Measurements from ENCODE around the gene B4GALT4. TPM values are rescaled to one million over a fixed set of nuclear protein-coding genes. Genes with fewer than 3 reads are reported as not detected.
"Not testable (repeated sequence)": the region's sequence is repeated elsewhere in the genome, so short reads cannot be mapped to it uniquely, and the experiment has no call there.

B4GALT4 gene
- total RNA-seq, 3 donors from 2014 or later, result 14.1 to 22.5 (median 19.3) TPM

DNA sequence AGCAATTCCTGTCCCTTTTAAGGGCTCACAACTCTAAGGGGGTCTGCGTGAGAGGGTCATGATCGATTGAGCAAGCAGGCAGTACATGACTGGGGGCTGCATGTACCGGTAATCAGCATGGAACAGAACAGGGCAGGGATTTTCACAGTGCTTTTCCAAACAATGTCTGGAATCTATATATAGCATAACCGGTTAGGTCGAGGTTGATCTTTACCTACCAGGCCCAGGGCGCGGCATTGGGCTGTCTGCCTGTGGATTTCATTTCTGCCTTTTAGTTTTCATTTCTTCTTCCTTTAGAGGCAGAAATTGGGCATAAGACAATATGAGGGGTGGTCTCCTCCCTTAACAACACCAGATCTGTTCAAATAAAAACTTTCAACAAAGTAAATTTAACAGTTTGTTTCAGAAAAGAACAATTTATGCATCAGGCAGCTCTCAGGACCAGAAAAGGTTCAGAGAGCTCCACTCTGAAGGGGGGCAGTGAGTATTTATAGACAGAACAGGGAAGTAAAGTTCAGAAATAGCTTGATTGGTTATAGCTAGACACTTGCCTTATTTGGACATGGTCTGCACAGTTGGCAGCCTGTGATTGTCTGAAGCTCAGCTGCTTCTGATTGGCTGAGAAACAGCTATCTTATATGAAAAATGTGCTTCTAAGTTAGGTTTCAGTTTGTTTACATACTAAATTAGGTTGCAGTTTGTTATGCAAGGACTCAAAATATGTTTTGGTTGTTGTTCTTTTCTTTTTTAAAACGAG, 17.2 kb upstream of the B4GALT4 start:
- H3K27ac ChIP-seq, result peak overlapping the region in 1 of 2 donors; percentile 17
- no peaks in the 10 kb centered on the region for H3K27me3 ChIP-seq
- H3K9me3 ChIP-seq, result no peaks in the 10 kb centered on the region
- H3K36me3 ChIP-seq, result no peaks in the 10 kb centered on the region
- TF ChIP-seq POLR2A (IDR thresholded peaks at IDR 0.05) (no peak), POLR2AphosphoS5 (IDR thresholded peaks at IDR 0.05) (no peak)
- TF ChIP-seq, protein P1, sequence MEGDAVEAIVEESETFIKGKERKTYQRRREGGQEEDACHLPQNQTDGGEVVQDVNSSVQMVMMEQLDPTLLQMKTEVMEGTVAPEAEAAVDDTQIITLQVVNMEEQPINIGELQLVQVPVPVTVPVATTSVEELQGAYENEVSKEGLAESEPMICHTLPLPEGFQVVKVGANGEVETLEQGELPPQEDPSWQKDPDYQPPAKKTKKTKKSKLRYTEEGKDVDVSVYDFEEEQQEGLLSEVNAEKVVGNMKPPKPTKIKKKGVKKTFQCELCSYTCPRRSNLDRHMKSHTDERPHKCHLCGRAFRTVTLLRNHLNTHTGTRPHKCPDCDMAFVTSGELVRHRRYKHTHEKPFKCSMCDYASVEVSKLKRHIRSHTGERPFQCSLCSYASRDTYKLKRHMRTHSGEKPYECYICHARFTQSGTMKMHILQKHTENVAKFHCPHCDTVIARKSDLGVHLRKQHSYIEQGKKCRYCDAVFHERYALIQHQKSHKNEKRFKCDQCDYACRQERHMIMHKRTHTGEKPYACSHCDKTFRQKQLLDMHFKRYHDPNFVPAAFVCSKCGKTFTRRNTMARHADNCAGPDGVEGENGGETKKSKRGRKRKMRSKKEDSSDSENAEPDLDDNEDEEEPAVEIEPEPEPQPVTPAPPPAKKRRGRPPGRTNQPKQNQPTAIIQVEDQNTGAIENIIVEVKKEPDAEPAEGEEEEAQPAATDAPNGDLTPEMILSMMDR (IDR thresholded peaks at IDR 0.05), result no peak
- DNase-seq (ENCODE audit: low spot score in 2 of 2), result no peak
- no peak overlapping the region for H3K4me3 ChIP-seq
- no peaks in the 10 kb centered on the region for H3K4me1 ChIP-seq
- intact Hi-C loops (cut with DNase I; ENCODE audit: low total_unique reads), result no loop called here

DNA sequence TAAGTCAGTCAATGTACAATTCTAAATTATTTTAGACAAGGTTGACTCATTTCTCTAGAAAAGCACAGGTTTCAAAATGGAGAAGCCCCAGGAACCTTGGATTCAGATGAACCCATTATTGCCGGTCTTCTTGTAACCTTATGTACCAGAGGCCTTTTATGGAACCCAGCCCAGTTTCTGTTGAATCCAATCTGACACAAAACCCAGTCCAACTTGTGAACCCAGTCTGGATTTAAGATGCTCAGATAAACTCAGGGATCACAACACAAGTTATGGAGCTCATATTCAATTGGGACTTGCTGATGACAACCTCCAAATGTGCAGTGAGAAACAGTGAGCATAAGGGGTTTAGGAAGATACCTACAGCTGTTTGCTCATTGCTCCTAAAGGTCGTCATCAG, 16.4 kb upstream of the B4GALT4 start:
- DNase-seq (ENCODE audit: low spot score in 2 of 2), result no peak
- no peak for TF ChIP-seq POLR2AphosphoS5 (IDR thresholded peaks at IDR 0.05)
- no peak for TF ChIP-seq POLR2A (IDR thresholded peaks at IDR 0.05)
- TF ChIP-seq, protein P1 (IDR thresholded peaks at IDR 0.05), result no peak
- Histone ChIP-seq H3K4me1 (no peaks in the 10 kb centered on the region), H3K27me3 (no peaks in the 10 kb centered on the region), H3K4me3 (no peak overlapping the region), H3K9me3 (no peaks in the 10 kb centered on the region), H3K36me3 (no peaks in the 10 kb centered on the region), H3K27ac (peak overlapping the region in 1 of 2 donors; percentile 17)
- intact Hi-C loops (cut with DNase I; ENCODE audit: low total_unique reads), result no loop called here

DNA sequence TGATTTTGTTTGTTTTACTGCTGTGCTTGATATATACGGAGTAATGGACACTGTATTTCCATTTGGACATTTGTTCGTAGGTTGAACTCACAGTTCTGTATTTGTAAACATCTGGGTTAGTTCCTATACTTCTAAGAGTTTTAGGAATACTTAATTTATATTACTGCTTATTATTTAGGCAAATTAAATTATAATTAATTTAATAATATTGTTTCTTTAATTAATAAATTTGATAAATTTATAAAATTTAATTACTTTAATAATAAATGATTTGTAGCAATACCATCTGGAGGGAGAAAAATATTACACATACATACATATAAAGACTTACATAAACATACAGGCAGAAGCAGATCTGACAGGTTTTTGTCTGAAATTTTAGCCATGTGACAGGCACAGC, 14.5 kb upstream of the B4GALT4 start:
- no peaks in the 10 kb centered on the region for H3K4me1 ChIP-seq
- DNase-seq (ENCODE audit: low spot score in 2 of 2), result no peak
- intact Hi-C loops (cut with DNase I; ENCODE audit: low total_unique reads), result no loop called here
- no peak overlapping the region for H3K4me3 ChIP-seq
- H3K27me3 ChIP-seq, result no peaks in the 10 kb centered on the region
- no peaks in the 10 kb centered on the region for H3K36me3 ChIP-seq
- no peaks in the 10 kb centered on the region for H3K9me3 ChIP-seq
- H3K27ac ChIP-seq, result no peak overlapping the region
- no peak for TF ChIP-seq POLR2A (IDR thresholded peaks at IDR 0.05)
- TF ChIP-seq POLR2AphosphoS5 (IDR thresholded peaks at IDR 0.05), result no peak
- TF ChIP-seq, protein P1 (IDR thresholded peaks at IDR 0.05), result no peak

DNA sequence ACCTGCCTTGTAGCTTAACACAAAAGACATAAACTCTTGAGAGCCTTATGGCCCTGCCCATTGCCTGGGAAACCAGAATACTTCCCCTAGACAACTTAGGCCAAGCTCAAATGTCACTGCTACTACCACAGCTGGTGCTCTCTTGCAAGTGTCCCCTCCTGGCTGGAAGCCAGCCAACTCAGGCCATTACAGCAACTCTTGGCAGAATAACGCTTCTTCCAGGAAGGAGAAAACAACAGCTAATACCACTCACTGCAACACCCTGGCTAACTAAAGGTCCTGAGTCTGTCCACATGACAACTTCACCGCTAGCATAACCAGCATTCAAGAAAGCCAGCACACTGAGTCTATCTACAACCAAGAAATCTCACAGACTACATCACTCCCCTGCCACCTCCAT, 5.1 kb upstream of the B4GALT4 start:
- H3K27ac ChIP-seq, result no peak overlapping the region
- intact Hi-C loops (cut with DNase I; ENCODE audit: low total_unique reads), result no loop called here
- H3K27me3 ChIP-seq, result no peaks in the 10 kb centered on the region
- TF ChIP-seq, protein P1 (IDR thresholded peaks at IDR 0.05), result no peak
- TF ChIP-seq POLR2A (IDR thresholded peaks at IDR 0.05), result no peak
- no peaks in the 10 kb centered on the region for H3K4me1 ChIP-seq
- no peak overlapping the region for H3K4me3 ChIP-seq
- H3K9me3 ChIP-seq, result peaks cover 0 to 14% of the 10 kb centered on the region in 2 donors
- DNase-seq (ENCODE audit: low spot score in 2 of 2), result no peak
- H3K36me3 ChIP-seq, result no peaks in the 10 kb centered on the region

DNA sequence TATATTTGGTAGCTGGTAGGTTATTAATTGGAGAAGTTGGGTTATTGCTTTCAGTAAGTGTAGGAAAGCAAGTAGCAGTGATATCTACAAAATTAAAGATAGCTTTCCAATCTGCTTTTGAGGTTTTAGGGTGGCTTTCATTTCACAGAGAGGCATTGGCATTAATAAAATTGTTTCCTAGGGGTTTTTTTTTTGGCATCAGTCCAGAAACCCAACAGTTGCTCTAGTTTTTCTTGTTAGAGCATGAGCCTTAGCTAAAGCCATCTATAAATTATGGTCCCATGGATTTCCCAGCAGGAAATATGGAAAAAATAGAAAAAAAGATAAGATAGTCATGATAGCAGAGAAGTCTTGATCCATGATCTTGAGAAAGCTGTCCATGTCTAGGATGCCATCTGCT, 3.0 kb upstream of the B4GALT4 start:
- H3K36me3 ChIP-seq, result no peaks in the 10 kb centered on the region
- no peak overlapping the region for H3K4me3 ChIP-seq
- no peaks in the 10 kb centered on the region for H3K4me1 ChIP-seq
- no peak for DNase-seq (ENCODE audit: low spot score in 2 of 2)
- no peak overlapping the region for H3K27ac ChIP-seq
- no peaks in the 10 kb centered on the region for H3K27me3 ChIP-seq
- no peak for TF ChIP-seq POLR2AphosphoS5 (IDR thresholded peaks at IDR 0.05)
- TF ChIP-seq, protein P1 (IDR thresholded peaks at IDR 0.05), result no peak
- no peak for TF ChIP-seq POLR2A (IDR thresholded peaks at IDR 0.05)
- H3K9me3 ChIP-seq, result peaks cover 0 to 11% of the 10 kb centered on the region in 2 donors
- intact Hi-C loops (cut with DNase I; ENCODE audit: low total_unique reads), result no loop called here

DNA sequence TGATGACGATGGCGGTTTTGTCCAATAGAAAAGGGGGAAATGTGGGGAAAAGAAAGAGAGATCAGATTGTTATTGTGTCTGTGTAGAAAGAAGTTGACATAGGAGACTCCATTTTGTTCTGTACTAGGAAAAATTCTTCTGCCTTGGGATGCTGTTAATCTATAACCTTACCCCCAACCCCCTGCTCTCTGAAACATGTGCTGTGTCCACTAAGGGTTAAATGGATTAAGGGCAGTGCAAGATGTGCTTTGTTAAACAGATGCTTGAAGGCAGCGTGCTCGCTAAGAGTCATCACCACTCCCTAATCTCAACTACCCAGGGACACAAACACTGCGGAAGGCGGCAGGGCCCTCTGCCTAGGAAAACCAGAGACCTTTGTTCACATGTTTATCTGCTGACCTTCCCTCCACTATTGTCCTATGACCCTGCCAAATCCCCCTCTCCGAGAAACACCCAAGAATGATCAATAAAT, 2.4 kb upstream of the B4GALT4 start:
- DNase-seq (ENCODE audit: low spot score in 2 of 2); H3K9me3 ChIP-seq; intact Hi-C loops (cut with DNase I; ENCODE audit: low total_unique reads); H3K27ac ChIP-seq; H3K36me3 ChIP-seq; H3K4me1 ChIP-seq; H3K27me3 ChIP-seq; H3K4me3 ChIP-seq: not testable (repeated sequence)

DNA sequence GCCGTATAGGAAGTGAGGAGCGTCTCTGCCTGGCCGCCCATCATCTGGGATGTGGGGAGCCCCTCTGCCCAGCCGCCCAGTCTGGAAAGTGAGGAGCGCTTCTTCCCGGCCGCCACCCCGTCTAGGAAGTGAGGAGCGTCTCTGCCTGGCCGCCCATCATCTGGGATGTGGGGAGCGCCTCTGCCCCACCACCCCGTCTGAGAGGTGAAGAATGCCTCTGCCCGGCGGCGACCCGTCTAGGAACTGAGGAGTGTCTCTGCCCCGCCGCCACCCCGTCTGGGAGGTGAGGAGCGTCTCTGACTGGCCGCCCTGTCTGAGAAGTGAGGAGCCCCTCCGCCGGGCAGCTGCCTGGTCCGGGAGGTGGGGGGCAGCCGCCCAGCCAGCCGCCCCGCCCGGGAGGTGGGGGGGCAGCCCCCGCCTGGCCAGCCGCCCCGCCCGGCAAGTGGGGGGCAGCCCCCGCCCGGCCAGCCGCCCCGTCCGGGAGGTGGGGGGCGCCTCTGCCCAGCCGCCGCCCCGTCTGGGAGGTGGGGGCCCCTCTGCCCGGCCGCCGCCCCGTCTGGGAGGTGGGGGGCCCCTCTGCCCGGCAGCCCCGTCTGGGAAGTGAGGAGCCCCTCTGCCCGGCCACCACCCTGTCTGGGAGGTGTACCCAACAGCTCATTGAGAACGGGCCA, 1.8 kb upstream of the B4GALT4 start:
- H3K36me3 ChIP-seq; H3K4me3 ChIP-seq; intact Hi-C loops (cut with DNase I; ENCODE audit: low total_unique reads); H3K9me3 ChIP-seq; H3K27ac ChIP-seq; DNase-seq (ENCODE audit: low spot score in 2 of 2); H3K4me1 ChIP-seq; H3K27me3 ChIP-seq: not testable (repeated sequence)

All from breast epithelium (tissue), 4 donors.